WI38 (cell line): ENCODE measurements around the gene KCTD3.

Source experiments
- H3K4me3 ChIP-seq: 2 replicates; pipeline ENCODE4 v1.5.1; 2011; ENCODE audit warnings: low read depth, mild to moderate bottlenecking, control low read depth, low read length
- TF ChIP-seq, protein P1 (sequence below): IDR thresholded peaks from 2 replicates; pipeline ENCODE4 v1.5.1; 2012; ENCODE audit warnings: low read depth, mild to moderate bottlenecking, control low read depth, low read length

KCTD3 gene

GRCh38 chr1:215543191-215543606 is 23.9 kb upstream of the KCTD3 start:
- TF ChIP-seq, protein P1, sequence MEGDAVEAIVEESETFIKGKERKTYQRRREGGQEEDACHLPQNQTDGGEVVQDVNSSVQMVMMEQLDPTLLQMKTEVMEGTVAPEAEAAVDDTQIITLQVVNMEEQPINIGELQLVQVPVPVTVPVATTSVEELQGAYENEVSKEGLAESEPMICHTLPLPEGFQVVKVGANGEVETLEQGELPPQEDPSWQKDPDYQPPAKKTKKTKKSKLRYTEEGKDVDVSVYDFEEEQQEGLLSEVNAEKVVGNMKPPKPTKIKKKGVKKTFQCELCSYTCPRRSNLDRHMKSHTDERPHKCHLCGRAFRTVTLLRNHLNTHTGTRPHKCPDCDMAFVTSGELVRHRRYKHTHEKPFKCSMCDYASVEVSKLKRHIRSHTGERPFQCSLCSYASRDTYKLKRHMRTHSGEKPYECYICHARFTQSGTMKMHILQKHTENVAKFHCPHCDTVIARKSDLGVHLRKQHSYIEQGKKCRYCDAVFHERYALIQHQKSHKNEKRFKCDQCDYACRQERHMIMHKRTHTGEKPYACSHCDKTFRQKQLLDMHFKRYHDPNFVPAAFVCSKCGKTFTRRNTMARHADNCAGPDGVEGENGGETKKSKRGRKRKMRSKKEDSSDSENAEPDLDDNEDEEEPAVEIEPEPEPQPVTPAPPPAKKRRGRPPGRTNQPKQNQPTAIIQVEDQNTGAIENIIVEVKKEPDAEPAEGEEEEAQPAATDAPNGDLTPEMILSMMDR, result no peak

GRCh38 chr1:215543806-215544205 is 23.3 kb upstream of the KCTD3 start:
- no peak overlapping the region for H3K4me3 ChIP-seq
- TF ChIP-seq, protein P1, result no peak

More at GRCh38 chr1:215543191-215543606, 23.9 kb upstream of the KCTD3 start:
- no peak overlapping the region for H3K4me3 ChIP-seq

GRCh38 chr1:215544566-215544965 is 22.5 kb upstream of the KCTD3 start:
- TF ChIP-seq, protein P1, result no peak
- no peak overlapping the region for H3K4me3 ChIP-seq

GRCh38 chr1:215545096-215545495 is 22.0 kb upstream of the KCTD3 start:
- TF ChIP-seq, protein P1, result no peak
- no peak overlapping the region for H3K4me3 ChIP-seq

GRCh38 chr1:215547011-215547410 is 20.1 kb upstream of the KCTD3 start:
- TF ChIP-seq, protein P1, result no peak

GRCh38 chr1:215551806-215552205 is 15.3 kb upstream of the KCTD3 start:
- H3K4me3 ChIP-seq, result no peak overlapping the region
- TF ChIP-seq, protein P1, result no peak

More at GRCh38 chr1:215547011-215547410, 20.1 kb upstream of the KCTD3 start:
- no peak overlapping the region for H3K4me3 ChIP-seq

DNA sequence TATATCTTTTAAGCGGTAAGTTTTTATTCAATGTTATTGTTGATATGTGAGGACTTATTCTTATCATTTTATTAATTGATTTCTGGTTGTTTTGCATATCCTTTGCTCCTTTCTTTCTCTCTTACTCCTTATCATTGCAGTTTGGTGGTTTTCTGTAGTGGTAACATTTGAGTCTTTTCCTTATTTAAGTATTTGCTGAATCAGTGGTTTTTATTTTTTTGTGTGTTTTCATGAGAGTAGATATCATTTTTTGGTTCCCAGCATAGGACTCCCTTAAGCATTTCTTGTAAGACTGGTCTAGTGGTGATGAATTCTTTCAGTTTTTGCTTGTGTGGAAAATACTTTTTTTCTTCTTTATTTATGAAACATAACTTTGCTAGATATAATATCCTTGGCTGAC is 12.2 kb upstream of the KCTD3 start:
- H3K4me3 ChIP-seq, result no peak overlapping the region
- TF ChIP-seq, protein P1, result no peak
